ENCODE measurements around the gene PLPPR4.
A peak's percentile ranks its signal among the peaks of the same experiment; 100 is the strongest.
"Not testable (repeated sequence)": the region's sequence is repeated elsewhere in the genome, so short reads cannot be mapped to it uniquely, and the experiment has no call there.

The PLPPR4 gene

DNA sequence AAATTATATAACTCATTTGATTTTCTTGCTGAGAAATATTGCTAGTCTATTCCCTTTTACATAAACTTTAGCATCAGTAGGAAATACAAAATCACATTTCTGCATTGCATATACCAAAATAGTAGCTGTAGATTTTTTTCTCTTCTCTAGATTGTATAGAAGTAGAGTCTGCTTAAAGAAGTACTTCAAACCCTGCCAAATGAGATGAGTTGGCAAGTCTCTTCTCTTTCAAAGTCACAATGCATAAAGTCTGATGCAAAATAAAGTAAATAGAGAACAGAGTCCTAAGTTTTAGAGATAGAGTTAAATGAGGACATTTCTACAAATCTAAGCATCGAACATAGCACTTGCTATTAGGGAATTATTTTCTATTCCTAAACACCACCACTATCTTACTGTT, 6.4 kb downstream of the PLPPR4 start:
- DNase-seq = peak; percentile 17

DNA sequence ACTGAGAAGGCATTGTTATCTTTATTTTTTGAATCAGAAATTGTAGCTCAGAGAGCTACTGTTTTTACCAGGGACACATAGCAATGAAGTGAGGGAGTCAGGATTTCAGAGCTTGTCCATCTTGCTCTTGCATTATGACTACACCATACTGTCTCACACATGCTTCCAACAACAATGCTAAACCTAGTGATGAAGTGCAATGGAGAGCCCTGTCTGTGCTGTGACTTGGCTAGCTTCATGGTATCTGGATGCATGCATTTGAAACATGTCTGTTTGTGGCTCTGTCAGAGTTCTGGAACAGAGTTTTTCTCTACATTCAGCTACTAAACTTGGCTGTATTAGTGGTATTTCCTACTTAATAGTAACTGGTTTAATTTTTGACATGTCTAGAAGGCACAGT, 7.0 kb downstream of the PLPPR4 start:
- no peak for DNase-seq

DNA sequence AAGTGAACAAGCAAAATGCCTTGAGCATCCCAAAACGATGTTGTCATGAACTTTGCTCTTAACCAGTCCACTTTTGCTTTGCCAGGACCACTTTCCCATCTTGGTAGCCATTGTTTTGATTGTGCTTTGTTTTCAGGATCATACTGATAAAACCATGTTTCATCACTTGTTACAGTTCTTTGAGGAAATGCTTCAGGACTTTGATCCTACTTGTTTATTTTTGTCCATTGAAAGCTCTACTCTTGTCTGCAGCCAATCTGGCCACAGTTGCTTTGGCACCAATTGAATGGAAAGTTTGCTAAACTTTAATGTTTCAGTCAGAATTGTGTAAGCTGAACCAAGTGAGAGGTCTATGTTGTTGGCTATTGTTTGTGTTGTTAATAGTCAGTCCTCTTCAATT, 12.8 kb downstream of the PLPPR4 start:
- DNase-seq = no peak

DNA sequence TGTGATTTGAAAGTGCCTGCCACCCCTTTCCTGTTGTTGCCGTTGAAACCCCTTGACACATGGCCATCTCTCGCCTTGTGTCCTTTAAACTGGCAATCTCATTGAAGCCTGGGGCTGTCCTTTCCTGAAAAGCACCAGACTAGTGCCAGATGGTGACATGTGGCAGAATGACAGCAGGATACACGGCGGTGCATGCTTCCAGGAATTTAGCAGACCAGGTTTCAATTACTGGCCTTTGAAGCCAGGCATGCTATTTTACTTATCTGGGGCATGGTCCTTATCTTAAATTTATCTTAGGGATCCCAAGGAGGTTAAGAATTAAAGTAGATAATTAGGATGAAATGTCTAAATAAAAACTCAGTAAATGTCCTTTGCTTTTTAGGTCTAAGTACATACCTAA, 15.2 kb downstream of the PLPPR4 start:
- peak; percentile 51 for DNase-seq

DNA sequence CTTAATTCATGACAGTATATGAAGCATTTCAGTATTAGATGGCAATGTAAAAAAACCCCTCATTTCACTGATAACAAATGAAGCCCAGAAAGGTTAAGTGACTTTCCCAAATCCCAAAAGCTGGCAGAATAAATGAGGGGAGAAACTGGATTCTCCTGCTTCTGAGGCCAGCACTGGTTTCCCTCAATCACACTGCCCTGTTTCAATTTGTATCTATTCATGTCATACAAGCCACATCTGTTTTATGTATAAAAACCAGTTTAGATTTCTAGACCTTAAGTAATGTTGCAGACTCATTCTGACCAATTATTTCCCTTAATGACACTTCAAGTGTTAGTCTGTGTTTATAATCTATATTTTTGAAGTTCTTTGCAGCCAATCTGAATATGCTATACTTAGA, 16.8 kb downstream of the PLPPR4 start:
- no peak for DNase-seq

DNA sequence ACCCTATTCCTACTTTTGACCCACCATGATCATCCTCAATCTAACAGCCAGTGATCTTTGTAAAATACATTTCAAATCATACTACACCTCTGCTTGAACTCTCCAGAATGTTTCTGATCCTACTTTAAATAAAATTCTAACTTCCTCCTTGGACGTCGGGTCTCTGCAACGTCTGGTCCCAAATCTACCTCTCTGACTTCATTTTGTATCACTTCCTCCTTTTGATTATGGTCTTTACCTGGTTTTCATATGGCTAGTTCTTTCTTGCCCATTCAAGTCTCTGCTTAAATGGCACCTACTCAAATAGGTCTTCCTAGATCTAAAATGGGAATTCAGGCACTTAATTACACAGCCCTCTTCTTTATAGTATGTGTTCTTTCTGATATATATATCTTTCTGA, 18.2 kb downstream of the PLPPR4 start:
- DNase-seq = no peak

- DNase-seq = not testable (repeated sequence)
Observed at GRCh38 chr1:99283521-99283920, 19.2 kb downstream of the PLPPR4 start.

GRCh38 chr1:99292886-99293285, 28.6 kb downstream of the PLPPR4 start:
- DNase-seq = no peak

- DNase-seq = no peak
Observed at GRCh38 chr1:99297923-99298322, 33.6 kb downstream of the PLPPR4 start.

DNA sequence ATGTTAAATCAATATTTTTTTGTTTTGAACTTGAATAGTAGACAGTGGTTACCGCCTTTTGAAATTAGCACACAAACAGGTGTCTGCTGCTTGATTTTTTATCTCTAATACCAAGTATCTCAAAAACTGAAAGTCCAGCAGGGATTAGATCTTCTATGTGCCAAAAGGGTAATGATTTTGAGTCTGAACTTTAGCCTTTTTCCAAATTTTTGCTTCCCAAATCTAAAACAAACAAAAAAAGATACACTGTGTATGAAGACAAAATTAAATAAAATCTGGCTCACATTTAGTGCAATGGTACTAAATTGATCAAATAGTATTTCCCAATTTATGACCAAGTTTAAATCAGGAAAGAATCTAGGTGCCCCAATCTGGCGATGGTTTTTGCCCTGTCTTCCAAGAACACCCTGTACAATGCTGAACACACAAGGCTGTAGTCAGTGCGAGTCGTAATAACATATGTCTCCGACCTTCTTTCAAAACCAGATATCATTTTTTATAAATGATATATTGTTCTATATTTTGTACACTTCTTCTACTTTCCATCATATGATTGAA, 40.5 kb downstream of the PLPPR4 start:
- DNase-seq = no peak

DNA sequence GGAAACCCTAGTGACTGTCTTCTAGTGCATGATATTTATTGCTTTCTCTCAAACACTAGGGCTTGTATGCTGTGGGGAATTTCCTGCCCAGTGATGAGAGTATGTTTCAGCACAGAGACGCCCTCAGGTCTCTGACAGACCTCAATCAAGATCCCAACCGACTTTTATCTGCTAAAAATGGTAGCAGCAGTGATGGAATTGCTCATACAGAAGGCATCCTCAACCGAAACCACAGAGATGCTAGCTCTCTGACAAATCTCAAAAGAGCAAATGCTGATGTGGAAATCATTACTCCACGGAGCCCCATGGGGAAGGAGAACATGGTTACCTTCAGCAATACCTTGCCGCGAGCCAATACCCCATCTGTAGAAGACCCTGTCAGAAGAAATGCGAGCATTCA, 41.3 kb downstream of the PLPPR4 start:
- DNase-seq = no peak

DNA sequence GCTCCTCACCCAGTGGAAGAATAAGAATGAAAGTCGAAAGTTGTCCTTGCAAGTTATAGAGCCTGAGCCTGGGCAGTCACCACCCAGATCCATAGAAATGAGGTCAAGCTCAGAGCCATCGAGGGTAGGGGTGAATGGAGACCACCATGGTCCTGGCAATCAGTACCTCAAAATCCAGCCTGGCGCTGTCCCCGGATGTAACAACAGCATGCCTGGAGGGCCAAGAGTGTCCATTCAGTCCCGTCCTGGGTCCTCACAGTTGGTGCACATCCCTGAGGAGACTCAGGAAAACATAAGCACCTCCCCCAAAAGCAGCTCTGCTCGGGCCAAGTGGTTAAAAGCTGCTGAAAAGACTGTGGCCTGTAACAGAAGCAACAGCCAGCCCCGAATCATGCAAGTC, 41.8 kb downstream of the PLPPR4 start:
- no peak for DNase-seq

- DNase-seq = no peak
Observed at GRCh38 chr1:99306644-99307043, 42.4 kb downstream of the PLPPR4 start.

DNA sequence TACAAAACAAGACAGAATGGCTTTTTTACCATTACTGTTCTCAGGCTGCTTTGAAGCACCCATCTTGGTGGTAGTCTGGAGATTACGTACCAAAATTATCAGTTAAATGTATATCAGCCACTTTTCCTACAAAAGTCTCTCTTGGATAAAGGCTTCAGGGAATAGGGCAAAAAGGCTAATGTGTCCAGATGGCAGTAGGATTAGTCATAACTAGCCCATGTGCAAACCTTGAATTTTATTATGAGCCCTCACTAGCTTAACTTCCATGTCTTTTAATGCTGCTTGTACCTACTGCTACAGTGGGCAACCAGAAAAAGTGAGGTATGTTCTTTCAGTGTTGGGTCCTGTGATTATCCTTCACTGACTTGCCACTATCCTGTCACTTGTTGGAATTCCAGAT, 51.0 kb downstream of the PLPPR4 start:
- DNase-seq = no peak

DNA sequence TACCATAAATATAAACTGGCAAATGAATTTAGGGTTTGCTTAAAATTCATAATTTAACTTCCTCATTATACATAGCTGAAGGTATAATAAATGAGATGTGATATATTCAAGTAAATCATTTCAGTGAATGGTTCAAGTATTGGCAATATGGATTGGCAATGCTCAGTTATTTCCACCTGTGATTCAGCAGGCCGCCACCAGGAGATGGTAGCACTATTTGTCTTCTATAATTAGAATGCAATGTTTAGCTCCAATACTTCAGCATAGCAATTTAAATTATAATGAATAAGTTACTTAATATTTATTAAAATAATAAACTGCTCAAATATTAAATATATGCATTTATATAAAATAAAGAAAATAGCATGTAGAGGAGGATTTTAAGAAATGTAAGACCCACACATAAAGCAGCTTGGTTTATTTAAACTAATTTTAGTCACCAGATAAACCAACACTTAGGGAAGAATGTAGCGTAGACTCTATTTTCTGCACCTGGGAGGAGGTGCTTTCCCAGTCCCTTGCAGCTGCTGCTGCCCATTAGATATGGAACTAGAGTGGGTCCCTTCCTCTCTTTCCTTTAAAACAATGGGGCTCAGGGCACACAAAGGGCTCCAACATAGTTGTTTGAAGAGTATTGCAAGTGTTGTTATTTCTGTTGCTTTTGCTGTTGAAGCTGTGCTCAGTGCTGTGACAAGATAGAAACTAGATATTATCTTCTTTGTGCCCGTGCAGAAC, 62.1 kb downstream of the PLPPR4 start:
- no peak for DNase-seq

- no peak for DNase-seq
Observed at GRCh38 chr1:99327357-99327756, 63.1 kb downstream of the PLPPR4 start.

DNA sequence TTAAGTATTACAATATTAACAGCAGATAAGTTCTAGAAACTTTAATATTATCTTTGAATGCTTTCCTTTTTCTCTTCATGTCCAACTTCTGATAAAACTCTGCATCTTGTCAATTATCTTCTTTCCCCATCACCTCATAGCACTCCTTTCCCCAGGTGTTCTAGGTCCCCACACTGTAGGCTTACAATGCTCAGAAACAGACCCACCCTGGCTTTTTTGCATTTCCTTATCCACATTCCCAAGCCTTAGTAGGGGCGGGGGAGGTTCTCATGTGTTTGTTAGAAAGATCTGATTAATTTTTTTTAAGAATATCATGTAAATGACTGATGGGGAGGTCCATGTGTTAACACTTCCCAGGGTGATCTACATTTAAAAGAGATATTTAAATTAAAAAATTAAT, 63.9 kb downstream of the PLPPR4 start:
- no peak for DNase-seq

DNA sequence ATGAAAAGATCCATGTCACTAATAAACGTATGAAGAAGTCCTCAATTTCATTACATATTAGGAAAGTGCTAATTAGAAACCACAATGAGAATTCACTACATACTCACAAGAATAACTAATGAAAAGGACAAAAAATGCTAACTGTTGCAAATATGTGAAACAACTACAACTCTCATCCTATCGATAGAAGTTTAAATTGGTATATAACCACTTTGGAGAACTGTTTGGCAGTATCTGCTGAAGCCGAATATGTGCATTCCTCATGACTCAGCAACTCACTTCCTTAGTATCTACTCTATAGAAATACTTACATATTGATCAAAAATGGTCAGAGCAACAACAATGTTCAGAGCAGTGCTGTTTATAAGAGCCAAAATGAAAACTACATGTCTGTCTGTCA, 66.8 kb downstream of the PLPPR4 start:
- DNase-seq = no peak

GRCh38 chr1:99331636-99332035, 67.3 kb downstream of the PLPPR4 start:
- DNase-seq = no peak

DNA sequence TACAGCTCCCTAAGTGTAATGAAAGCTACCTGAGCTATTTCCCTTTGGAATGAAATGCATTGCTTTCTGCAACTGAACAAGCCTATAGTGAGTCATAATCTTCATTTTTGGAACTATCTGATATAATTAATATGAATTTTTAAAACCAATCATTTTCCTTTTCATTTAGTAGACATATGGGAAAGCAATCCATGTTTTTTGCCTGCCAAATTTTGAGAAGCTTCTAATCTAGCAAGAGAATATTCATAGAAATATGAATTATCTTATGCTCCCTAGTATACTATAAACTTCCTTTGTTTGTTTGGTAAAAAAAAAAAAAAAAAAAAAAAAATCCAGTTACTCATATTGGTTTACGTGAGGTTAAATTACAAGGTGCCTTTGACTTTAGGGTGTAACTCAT, 68.3 kb downstream of the PLPPR4 start:
- DNase-seq = no peak

DNA sequence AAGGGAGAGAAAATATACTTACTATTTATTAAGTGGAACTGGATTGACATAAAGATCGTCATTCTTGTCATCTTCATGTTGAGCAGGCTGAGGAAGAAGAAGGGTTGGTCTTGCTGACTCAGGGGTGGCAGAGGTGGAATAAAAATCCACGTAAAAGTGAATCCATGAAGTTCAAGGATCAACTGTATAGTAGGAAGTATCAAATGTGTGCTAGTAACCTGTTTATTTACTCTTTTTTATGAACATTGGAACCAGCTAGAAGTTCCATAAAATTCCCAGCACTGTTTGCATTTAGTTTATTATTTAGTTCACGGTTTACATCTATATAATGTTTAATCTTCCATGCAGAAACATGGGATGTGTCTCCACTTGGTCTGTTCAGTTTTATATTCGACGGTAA, 70.7 kb downstream of the PLPPR4 start:
- DNase-seq = no peak

- no peak for DNase-seq
Observed at GRCh38 chr1:99347041-99347684, 82.9 kb downstream of the PLPPR4 start.

GRCh38 chr1:99348397-99349132, 84.3 kb downstream of the PLPPR4 start:
- DNase-seq = no peak

DNA sequence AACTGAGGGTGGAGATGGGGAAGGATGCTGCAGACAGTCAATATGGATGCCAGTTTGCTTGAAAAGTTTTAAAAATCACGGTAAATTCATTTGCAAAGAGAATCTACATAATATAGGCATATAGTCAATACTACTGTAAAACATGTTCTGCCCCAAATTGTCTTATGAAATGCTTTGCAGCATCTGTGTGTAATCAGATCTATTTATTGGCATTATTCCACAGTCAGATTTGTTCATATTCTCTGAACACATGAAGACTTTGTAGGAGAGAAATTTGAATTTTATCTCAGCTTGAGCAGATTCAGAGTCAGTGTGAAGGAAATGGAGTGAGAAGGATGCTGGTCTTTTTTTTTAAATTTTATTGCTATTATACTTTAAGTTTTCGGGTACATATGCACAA, 88.5 kb downstream of the PLPPR4 start:
- no peak for DNase-seq

Measured in NCI-H446 treated with DMSO at 0.1 percent for 48 hours (cell line).